HepG2 (cell line): Measurements from ENCODE around the gene MYO18A. TPM values are rescaled to one million over a fixed set of nuclear protein-coding genes. Genes with fewer than 3 reads are reported as not detected.
A peak's percentile ranks its signal among the peaks of the same experiment; 100 is the strongest.

Source experiments
- ATAC-seq: fragments of 200-7000 bp; cut with Tn5 transposase; 3 replicates; pipeline ENCODE4 v1.9.1; 2020; ENCODE audit warnings: mild to moderate bottlenecking, moderate library complexity
- BruUV-seq: library from RNA; stranded (reverse); fragments of 400-500 nt; replicated peaks from 2 replicates; lab custom pipeline; 2021; lab: Mats Ljungman, UMichigan
- CTCF ChIA-PET: fragments of 300-600 bp; formaldehyde crosslinking; extraction: SDS; loops from one replicate; lab custom pipeline; 2021; ENCODE audit warnings: low total read pairs, inconsistent platforms, low intra/inter-chr PET ratio; lab: Yijun Ruan, JAX
- POLR2A ChIA-PET: fragments of 350-600 bp; sonication (Branson Sonifier 250); formaldehyde crosslinking; loops from one replicate; lab custom pipeline; 2020; ENCODE audit warnings: antibody characterized with exemption, inconsistent platforms; lab: Yijun Ruan, JAX
- DNase-seq: peaks from one replicate; pipeline ENCODE4 v3.0.0-alpha.2; 2015; ENCODE audit warnings: low spot score
- FAIRE-seq: peaks from 3 replicates; lab custom pipeline; 2011; peaks lifted over from hg19 to GRCh38; lab: Jason Lieb, UNC
- H2AFZ ChIP-seq: one replicate; pipeline ENCODE4 v1.6.1; 2011; ENCODE audit warnings: low read length, inconsistent platforms
- H3K27ac ChIP-seq: fragments of 300-600 bp; 3 replicates; pipeline ENCODE4 v1.8.0; 2011; ENCODE audit warnings: mixed run types, mild to moderate bottlenecking, mixed read lengths, low read length, inconsistent platforms; ENCODE audit not compliant: insufficient read depth; ENCODE audit errors: extremely low read length
- H3K27me3 ChIP-seq, 2 experiments: fragments of 200-600 bp in 1 of 2; 2 replicates in 1 of 2; 3 replicates in 1 of 2; pipeline versions ENCODE4 v1.6.0 to v1.8.0; 2011; ENCODE audit warnings: low read length in 2 of 2, mild to moderate bottlenecking in 2 of 2, moderate library complexity in 2 of 2, inconsistent platforms in 1 of 2; ENCODE audit not compliant: insufficient read depth in 2 of 2, control insufficient read depth in 1 of 2
- H3K36me3 ChIP-seq, 2 experiments: fragments of 200-600 bp in 1 of 2; replicated peaks in 1 of 2; 2 replicates in 1 of 2; 3 replicates in 1 of 2; pipeline versions ENCODE4 v1.5.1 to v1.8.0; 2011; ENCODE audit warnings: low read length in 2 of 2, inconsistent platforms in 1 of 2; ENCODE audit not compliant: insufficient read depth in 2 of 2, control insufficient read depth in 1 of 2
- H3K4me1 ChIP-seq: 2 replicates; pipeline ENCODE4 v1.5.1; 2012; ENCODE audit warnings: low read length, inconsistent platforms; ENCODE audit not compliant: insufficient read depth
- H3K4me2 ChIP-seq: 2 replicates; pipeline ENCODE4 v1.6.0; 2011; ENCODE audit warnings: low read depth, low read length, inconsistent platforms
- H3K4me3 ChIP-seq, 3 experiments: fragments of 200-600 bp in 1 of 3; sonication (generic), shearing (Covaris generic) in 1 of 3; replicated peaks in 1 of 3; 2 replicates each; pipeline ENCODE4 v1.5.1; 2011 to 2016; ENCODE audit warnings: low read length in 3 of 3, inconsistent platforms in 2 of 3, low read depth in 2 of 3, mild to moderate bottlenecking in 2 of 3, control low read depth in 1 of 3, mixed read lengths in 1 of 3; ENCODE audit not compliant: insufficient read depth in 1 of 3
- H3K79me2 ChIP-seq: one replicate; pipeline ENCODE4 v1.6.1; 2011; ENCODE audit warnings: low read length, inconsistent platforms; ENCODE audit not compliant: insufficient read depth
- H3K9ac ChIP-seq: 2 replicates; pipeline ENCODE4 v1.6.0; 2011; ENCODE audit warnings: mild to moderate bottlenecking, low read depth, low read length, inconsistent platforms; ENCODE audit not compliant: insufficient read depth
- H3K9me3 ChIP-seq: 2 replicates; pipeline ENCODE4 v1.5.1; 2012; ENCODE audit warnings: mild to moderate bottlenecking, low read length
- H4K20me1 ChIP-seq: 2 replicates; pipeline ENCODE4 v1.6.0; 2011; ENCODE audit warnings: inconsistent platforms, mild to moderate bottlenecking, low read length, moderate library complexity; ENCODE audit not compliant: insufficient read depth
- AGO2 ChIP-seq: fragments of 200-400 bp; formaldehyde crosslinking; optimal IDR thresholded peaks from 2 replicates; pipeline ENCODE3; 2017; ENCODE audit warnings: mild to moderate bottlenecking, low read depth, low read length, moderate library complexity
- MAFK ChIP-seq, 2 experiments: IDR thresholded peaks in 1 of 2; conservative IDR thresholded peaks in 1 of 2; 2 replicates each; pipeline ENCODE4 v1.6.1; 2011; ENCODE audit warnings: improper control_type of control experiment in 2 of 2, low read length in 2 of 2
- PPARG ChIP-seq: conservative IDR thresholded peaks from 2 replicates; pipeline ENCODE4 v1.6.1; 2016; ENCODE audit warnings: missing biosample characterization, missing genetic modification reagents
- TGIF2 ChIP-seq: IDR thresholded peaks from 2 replicates; pipeline ENCODE4 v1.6.1; 2016; ENCODE audit warnings: control low read depth, missing compliant biosample characterization
- WGBS: methylation state at CpG from one replicate; pipeline ENCODE4 v1.1.6; 2017; ENCODE audit warnings: low lambda C conversion rate; 5-methylcytosine and 5-hydroxymethylcytosine counted together
- in situ Hi-C: cut with HindIII; loops from 2 replicates; pipeline ENCODE4 v1.10.0; 2017; ENCODE audit warnings: low pct_unique_long_range_greater_than_20kb; ENCODE audit not compliant: extremely low pct_ligation_motif_present
- intact Hi-C: fragments of 100-400 bp; cut with micrococcal nuclease; formaldehyde crosslinking; loops from one replicate; pipeline ENCODE4 v1.10.0; 2022; ENCODE audit not compliant: unreplicated experiment
- polyA plus RNA-seq, 8 experiments: library from polyadenylated mRNA; depleted of rRNA in 3 of 8; stranded (reverse) in 7 of 8; unstranded in 1 of 8; fragments of >200 nt; fragmentation: Illumina TruSeq in 4 of 8; extraction: Trizol in 4 of 8; gene quantifications; 2 replicates each; pipeline versions ENCODE4 v1.2.1 to v1.2.3, GENCODE V29; 2011 to 2016; ENCODE audit warnings: low read depth in 4 of 8, missing spikeins in 1 of 8, mixed read lengths in 1 of 8; ENCODE audit not compliant: insufficient read depth in 1 of 8
- total RNA-seq, 5 experiments: library from RNA; depleted of rRNA; stranded (reverse); fragments of >200 nt; fragmentation: Illumina TruSeq; extraction: Trizol; gene quantifications; 2 replicates each; pipeline ENCODE4 v1.2.3, GENCODE V29; 2016; ENCODE audit warnings: low read depth in 1 of 5

Gene MYO18A
- total and polyA plus RNA-seq, 2 of the 13 experiments (the other 11 are each of a cell fraction or from before 2014, with no cell fraction given) = 16.8 to 24.8 TPM

DNA sequence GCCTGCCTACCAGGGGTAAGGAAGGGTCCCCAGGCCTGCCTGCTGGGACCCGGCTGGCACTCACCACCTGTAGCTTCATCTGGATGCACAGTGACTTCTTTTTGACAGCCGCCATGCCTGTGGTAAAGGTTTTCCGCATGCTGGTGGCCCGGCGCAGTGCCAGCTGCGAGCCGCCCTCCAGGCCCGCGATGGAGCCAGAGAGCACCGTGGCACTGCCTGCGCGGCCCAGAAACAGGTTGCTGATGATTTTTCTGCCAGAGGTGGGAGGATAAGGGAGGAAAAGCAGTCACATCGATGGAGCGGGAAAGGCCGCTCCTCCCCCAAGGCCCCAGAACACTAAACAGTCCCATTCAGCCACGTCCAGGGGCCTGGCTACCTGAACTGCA is 69.8 kb downstream of the MYO18A start:
- intact Hi-C loops = no loop called here
- no peaks in the 10 kb centered on the region for H3K9me3 ChIP-seq
- no peak overlapping the region for H2AFZ ChIP-seq
- ATAC-seq (no peak), DNase-seq (no peak), FAIRE-seq (no peak)
- H3K4me2 ChIP-seq = no peak overlapping the region
- in situ Hi-C loops = loop anchor here (25.0 kb wide), 1 partner anchor 373 kb away; the partner anchor contains the start of genes NEK8, TLCD1 and TRAF4
- TF ChIP-seq TGIF2 (CRISPR knock-in tag) (no peak), AGO2 (peak; percentile 40)
- no peak overlapping the region for H3K4me3 ChIP-seq
- peaks cover 16% of the 10 kb centered on the region for H3K4me1 ChIP-seq
- ChIA-PET POLR2A (no interaction called here), CTCF (interaction anchor here (3.9 kb wide), 1 partner anchor 144 kb away, joined by 41 read pairs; no protein-coding TSS in a partner anchor)
- H3K9ac ChIP-seq = no peak overlapping the region
- H4K20me1 ChIP-seq = no peaks in the 10 kb centered on the region
- no peaks in the 10 kb centered on the region for H3K27me3 ChIP-seq
- no TSS peak for BruUV-seq
- no peak overlapping the region for H3K27ac ChIP-seq
- no peaks in the 10 kb centered on the region for H3K79me2 ChIP-seq
- H3K36me3 ChIP-seq = peaks cover 53 to 76% of the 10 kb centered on the region in 2 experiments
- 100% methylated on average over 16 of the region's 16 CpGs for WGBS

DNA sequence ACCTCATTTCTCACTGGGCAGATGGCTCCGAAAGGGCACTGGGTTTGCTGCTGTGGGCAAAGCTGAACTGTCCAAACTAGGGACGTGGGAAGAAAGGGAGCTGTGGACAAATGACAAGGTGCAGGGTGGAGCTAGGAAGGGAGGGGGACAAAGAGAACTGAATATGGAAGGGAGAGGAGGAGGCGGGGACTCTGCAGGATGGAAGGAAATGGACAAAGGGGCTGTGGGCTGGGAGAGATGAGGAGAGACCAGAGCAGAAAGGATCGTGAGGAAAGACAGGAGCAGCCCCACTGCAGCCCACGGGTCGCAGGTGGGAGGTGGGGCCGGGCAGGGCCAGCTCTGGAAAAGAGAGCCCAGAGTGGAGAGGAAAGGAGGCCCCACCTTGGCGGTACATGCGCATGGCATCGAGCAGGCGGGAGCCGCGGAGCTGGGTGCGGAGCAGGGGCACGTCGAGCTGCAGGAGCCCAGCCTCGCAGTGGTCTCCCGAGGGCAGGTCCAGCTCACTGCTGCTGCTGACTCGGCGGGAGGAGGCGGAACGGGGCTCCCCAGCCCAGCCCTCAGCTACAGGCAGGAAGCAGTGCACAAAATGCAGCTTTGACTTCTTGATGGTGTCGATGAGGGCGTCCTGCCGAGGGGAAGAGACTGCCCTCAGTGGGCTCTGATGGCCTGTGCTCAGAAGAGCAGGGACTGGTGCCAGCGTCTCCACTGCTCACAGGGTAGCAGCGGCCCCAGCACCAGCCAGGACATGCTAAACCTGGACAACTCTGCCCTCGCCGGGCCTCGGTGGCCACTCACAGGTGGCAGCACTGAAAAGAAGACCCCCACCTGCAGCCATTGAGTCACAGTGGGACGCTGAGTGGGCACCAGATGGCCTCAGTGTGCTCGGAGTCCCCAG is 70.5 kb downstream of the MYO18A start:
- WGBS = 94% methylated on average over 9 of the region's 32 CpGs
- POLR2A ChIA-PET = no interaction called here
- ATAC-seq (no peak), FAIRE-seq (no peak), DNase-seq (no peak)
- Histone ChIP-seq H3K27ac (no peak overlapping the region), H2AFZ (no peak overlapping the region), H3K27me3 (no peaks in the 10 kb centered on the region), H3K36me3 (peaks cover 48 to 73% of the 10 kb centered on the region in 2 experiments), H3K79me2 (no peaks in the 10 kb centered on the region), H3K4me3 (no peak overlapping the region), H4K20me1 (no peaks in the 10 kb centered on the region), H3K4me1 (peaks cover 16% of the 10 kb centered on the region), H3K4me2 (no peak overlapping the region), H3K9ac (no peak overlapping the region), H3K9me3 (no peaks in the 10 kb centered on the region)
- in situ Hi-C loops (loop anchor here (5.0 to 25.0 kb wide), 2 partner anchors 142 to 372 kb away; partner anchors contain the start of genes NEK8, TLCD1 and TRAF4), intact Hi-C loops (no loop called here)
- no TSS peak for BruUV-seq
- TF ChIP-seq PPARG (CRISPR knock-in tag) = no peak
- TF ChIP-seq MAFK (conservative IDR thresholded peaks at IDR 0.05 in 1 of 2, IDR thresholded peaks at IDR 0.05 in 1 of 2; ENCODE audit: low read length in 2 of 2) = 0 out of 4 replicates have a peak, but pooled peaks of 1 of the 2 experiments have one; percentile 5
- CTCF ChIA-PET = interaction anchor here (3.9 kb wide), 1 partner anchor 144 kb away, joined by 41 read pairs; no protein-coding TSS in a partner anchor
